ENCODE data around the gene CCM2L. TPM values are rescaled to one million over a fixed set of nuclear protein-coding genes. Genes with fewer than 3 reads are reported as not detected.

Gene CCM2L
- total and polyA plus RNA-seq, 12 donors, result 2.2 to 28.2 (median 6.2) TPM

GRCh38 chr20:32062776-32063170 is 52.5 kb downstream of the CCM2L start:
- 52 to 58% (median 55%) methylated on average over 4 of the region's 4 CpGs for WGBS, 4 donors
- Histone ChIP-seq H3K27ac (peak overlapping the region in 1 of 5 donors; percentile 72), H3K27me3 (no peaks in the 10 kb centered on the region), H3K4me3 (no peak overlapping the region), H3K4me1 (replicated peaks in 1 of 2) (no peaks in the 10 kb centered on the region), H3K9me3 (replicated peaks in 1 of 3) (no peaks in the 10 kb centered on the region), H3K36me3 (replicated peaks in 1 of 2) (no peaks in the 10 kb centered on the region)
- no peak for TF ChIP-seq POLR2A (IDR thresholded peaks at IDR 0.05)
- TF ChIP-seq CTCF (IDR thresholded peaks at IDR 0.05), result no peak
- DNase-seq, result peak; percentile 29 to 80 (median 59)
- intact Hi-C loops (cut with DNase I), result no loop called here

- intact Hi-C loops (cut with DNase I), result no loop called here
- peak overlapping the region in 2 of 5 donors; percentile 3 to 72 for H3K27ac ChIP-seq
- no peaks in the 10 kb centered on the region for H3K36me3 ChIP-seq (replicated peaks in 1 of 2)
- 52 to 66% (median 61%) methylated on average over 4 of the region's 4 CpGs for WGBS, 4 donors
- H3K27me3 ChIP-seq, result no peaks in the 10 kb centered on the region
- H3K4me3 ChIP-seq, result no peak overlapping the region
- TF ChIP-seq CTCF (IDR thresholded peaks at IDR 0.05) (no peak), POLR2A (IDR thresholded peaks at IDR 0.05) (no peak)
- H3K4me1 ChIP-seq (replicated peaks in 1 of 2), result no peaks in the 10 kb centered on the region
- no peaks in the 10 kb centered on the region for H3K9me3 ChIP-seq (replicated peaks in 1 of 3)
- DNase-seq, result peak in 1 of 7 donors; percentile 29
These were observed 53.5 kb downstream of the CCM2L start for GRCh38 chr20:32063695-32064094.

GRCh38 chr20:32064667-32065066 is 54.4 kb downstream of the CCM2L start:
- no peaks in the 10 kb centered on the region for H3K4me1 ChIP-seq (replicated peaks in 1 of 2)
- no peaks in the 10 kb centered on the region for H3K9me3 ChIP-seq (replicated peaks in 1 of 3)
- no peak overlapping the region for H3K4me3 ChIP-seq
- peak overlapping the region in 1 of 5 donors; percentile 10 for H3K27ac ChIP-seq
- H3K27me3 ChIP-seq, result no peaks in the 10 kb centered on the region
- no peaks in the 10 kb centered on the region for H3K36me3 ChIP-seq (replicated peaks in 1 of 2)
- TF ChIP-seq CTCF (IDR thresholded peaks at IDR 0.05) (no peak), POLR2A (IDR thresholded peaks at IDR 0.05) (no peak)
- intact Hi-C loops (cut with DNase I), result no loop called here
- DNase-seq, result peak in 1 of 7 donors; percentile 12
- WGBS, 4 donors, result 54 to 82% (median 72%) methylated on average over 6 to 7 of the region's 7 CpGs

GRCh38 chr20:32067234-32067821 is 57.1 kb downstream of the CCM2L start:
- intact Hi-C loops (cut with DNase I), result no loop called here
- H3K27me3 ChIP-seq, result no peaks in the 10 kb centered on the region
- no peak overlapping the region for H3K27ac ChIP-seq
- no peaks in the 10 kb centered on the region for H3K9me3 ChIP-seq (replicated peaks in 1 of 3)
- 56 to 67% (median 58%) methylated on average over 6 of the region's 6 CpGs for WGBS, 4 donors
- no peak overlapping the region for H3K4me3 ChIP-seq
- peaks cover 0 to 5% of the 10 kb centered on the region in 2 donors for H3K4me1 ChIP-seq (replicated peaks in 1 of 2)
- no peaks in the 10 kb centered on the region for H3K36me3 ChIP-seq (replicated peaks in 1 of 2)
- DNase-seq, result no peak
- TF ChIP-seq POLR2A (IDR thresholded peaks at IDR 0.05) (no peak), CTCF (IDR thresholded peaks at IDR 0.05) (no peak)

Data from adrenal gland (tissue), 12 donors.